NCI-H1417 treated with DMSO at 0.1 percent for 48 hours (cell line): ENCODE data around the gene UPF2.
"Not testable (repeated sequence)": the region's sequence is repeated elsewhere in the genome, so short reads cannot be mapped to it uniquely, and the experiment has no call there.

Experiments
- DNase-seq: peaks from one replicate; lab custom pipeline; 2025; lab: John Stamatoyannopoulos, UW

The UPF2 gene

DNA sequence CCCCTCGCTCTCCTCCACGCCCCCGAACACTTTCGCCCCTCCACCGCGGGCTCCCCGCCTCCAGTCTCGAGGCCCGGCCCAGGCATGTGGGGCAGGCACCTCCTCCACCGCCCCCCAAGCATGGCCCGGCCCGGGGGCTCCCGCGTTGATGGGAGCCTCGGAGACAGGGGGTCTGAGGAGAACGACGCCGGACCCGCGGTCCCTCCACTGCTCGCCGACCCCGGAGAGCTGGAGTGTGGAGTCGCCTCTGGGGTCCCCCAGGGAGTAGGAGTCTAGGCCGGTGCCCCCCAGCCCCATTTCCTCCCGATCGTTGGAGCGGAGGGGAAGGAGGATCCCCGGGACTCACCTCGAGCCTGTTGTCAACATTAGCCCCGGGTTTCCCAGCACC lies 206 bp downstream of the UPF2 start:
- DNase-seq: no peak

DNA sequence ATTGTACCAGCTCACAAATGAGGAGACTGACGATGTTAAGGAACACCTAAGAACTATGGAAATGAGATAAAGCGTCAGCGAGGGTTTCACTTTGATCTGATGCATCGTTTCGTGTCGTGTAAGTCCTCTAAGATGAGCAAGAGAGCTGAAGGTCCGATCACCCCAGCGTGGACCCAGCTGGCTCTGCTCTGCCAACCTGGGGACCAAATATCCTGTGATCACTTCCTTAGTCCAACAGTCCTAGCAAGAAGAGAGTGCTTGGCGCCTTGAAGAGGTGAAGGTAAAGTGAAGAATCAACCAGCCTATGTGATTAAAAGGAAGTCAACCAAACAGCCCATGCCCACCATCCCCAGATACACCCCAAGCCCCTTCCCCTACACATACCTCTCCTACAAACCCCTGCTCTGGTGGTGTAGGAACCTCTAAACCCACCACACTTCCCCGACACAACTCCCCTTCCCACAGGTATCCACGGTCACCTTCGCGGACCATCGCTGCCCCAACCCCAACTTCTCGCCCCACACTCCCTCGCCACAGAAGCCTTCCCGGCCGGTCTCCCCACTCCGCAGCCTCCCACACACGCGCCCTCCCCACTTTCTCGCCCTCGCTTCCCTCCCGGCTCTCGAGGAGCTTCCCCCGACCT lies 722 bp downstream of the UPF2 start:
- no peak for DNase-seq

- no peak for DNase-seq
Measured at GRCh38 chr10:12036073-12036655, 6.4 kb downstream of the UPF2 start.

DNA sequence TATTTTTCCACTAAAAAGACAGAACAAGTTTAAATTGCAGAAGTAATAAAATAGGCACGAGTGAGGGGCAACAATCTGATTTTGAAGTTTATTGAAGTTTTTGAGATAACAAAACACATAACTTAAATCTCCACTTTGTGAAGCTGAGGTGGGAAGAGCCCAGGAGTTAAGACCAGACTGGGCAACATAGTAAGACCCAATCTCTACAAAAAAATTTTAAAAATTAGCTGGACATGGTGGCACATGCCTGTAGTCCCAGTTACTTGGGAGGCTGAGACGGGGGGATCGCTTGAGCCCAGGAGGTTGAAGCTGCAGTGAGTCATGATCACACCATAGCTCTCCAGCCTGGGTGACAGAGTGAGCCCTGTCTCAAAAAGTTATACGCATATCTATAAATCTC lies 11.2 kb downstream of the UPF2 start:
- DNase-seq: no peak

- DNase-seq: no peak
Measured at GRCh38 chr10:12027539-12027938, 15.1 kb downstream of the UPF2 start.

- DNase-seq: no peak
Measured at GRCh38 chr10:12025591-12025990, 17.0 kb downstream of the UPF2 start.

DNA sequence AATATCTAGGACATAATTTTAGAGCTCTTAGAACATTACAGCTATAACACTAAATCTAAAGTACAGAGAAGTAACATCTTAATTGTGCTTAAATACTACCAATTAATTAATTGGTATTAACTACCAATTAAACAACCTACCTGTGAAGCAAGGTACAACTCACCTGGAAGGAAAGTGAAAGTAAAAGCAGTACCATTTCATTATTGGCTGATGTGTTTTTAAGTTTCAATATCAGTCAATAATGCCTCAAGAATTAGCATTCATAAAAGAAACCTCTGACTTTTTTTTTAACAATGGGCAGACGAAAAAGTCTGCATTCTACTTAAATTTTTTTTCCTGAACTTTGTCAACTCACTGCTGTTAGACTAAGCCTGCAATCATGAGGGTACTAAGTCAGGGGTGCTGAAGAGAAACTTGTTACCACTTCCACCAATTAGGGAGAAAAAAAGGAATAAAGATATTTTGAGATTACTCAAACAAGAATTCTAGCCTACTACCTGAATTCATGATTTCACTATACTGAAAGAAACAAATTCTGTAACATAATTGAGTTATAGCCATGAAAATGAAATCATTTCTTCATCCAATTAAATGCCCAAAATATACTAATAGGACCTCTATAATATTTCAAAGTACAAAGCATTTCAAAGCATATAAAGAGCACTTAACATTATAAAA lies 19.9 kb downstream of the UPF2 start:
- DNase-seq: no peak

GRCh38 chr10:12020574-12020973 lies 22.0 kb downstream of the UPF2 start:
- DNase-seq: no peak

GRCh38 chr10:12019283-12019971 lies 23.2 kb downstream of the UPF2 start:
- DNase-seq: no peak

- DNase-seq: no peak
Measured at GRCh38 chr10:12018438-12019282, 23.9 kb downstream of the UPF2 start.

GRCh38 chr10:12013926-12014325 lies 28.7 kb downstream of the UPF2 start:
- DNase-seq: no peak

- DNase-seq: not testable (repeated sequence)
Measured at GRCh38 chr10:12013391-12013790, 29.2 kb downstream of the UPF2 start.

- no peak for DNase-seq
Measured at GRCh38 chr10:12010353-12010752, 32.3 kb downstream of the UPF2 start.

DNA sequence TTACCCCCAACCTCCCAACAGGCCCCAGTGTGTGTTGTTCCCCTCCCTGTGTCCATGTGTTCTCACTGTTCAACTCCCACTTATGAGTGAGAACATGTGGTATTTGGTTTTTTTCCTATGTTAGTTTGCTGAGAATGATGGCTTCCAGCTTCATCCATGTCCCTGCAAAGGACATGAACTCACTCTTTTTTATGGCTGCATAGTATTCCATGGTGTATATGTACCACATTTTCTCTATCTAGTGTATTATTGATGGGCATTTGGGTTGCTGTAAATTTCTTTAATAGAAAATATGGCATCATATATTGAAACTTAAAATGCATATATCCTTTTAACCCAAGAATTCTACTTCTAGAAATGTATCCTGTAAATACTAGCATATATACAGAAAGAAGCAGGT lies 33.8 kb downstream of the UPF2 start:
- not testable (repeated sequence) for DNase-seq

DNA sequence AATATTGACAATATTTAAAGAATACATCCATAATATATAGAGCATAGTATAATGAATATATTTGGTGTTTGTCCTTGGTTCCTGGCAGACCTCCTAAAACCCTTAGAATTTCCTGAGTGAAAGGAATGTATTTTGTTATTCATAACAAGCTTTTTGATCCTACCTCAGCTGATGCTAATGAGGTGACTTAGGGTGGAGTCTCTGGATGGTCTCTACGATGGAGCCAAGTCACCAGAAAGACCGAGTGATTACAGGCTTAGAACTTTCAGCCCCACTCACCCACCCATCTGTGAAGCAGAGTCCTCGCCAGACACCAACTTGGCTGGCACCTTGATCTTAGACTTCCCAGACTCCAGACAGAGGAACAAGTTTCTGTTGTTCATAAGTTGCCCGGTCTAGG lies 35.9 kb downstream of the UPF2 start:
- DNase-seq: no peak

GRCh38 chr10:11993834-11994468 lies 48.7 kb downstream of the UPF2 start:
- no peak for DNase-seq

DNA sequence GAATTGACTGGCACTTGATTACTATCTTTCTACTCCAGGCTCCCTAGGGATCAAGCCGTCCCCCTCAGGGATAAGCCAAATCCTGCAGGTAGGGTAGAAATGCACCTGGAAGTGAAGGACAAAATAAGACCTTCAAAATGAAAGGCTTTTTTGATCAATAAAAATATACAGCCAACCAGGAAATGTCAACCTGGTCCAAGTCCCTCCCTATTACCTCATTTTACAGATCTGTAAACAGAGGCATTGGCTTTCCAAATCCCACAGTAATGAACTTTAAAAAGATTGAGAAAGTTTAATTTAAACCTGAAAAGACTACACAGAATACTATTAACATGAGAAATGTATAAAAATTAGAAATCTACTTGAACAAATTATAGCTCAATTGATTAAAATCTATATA lies 53.7 kb downstream of the UPF2 start:
- no peak for DNase-seq

DNA sequence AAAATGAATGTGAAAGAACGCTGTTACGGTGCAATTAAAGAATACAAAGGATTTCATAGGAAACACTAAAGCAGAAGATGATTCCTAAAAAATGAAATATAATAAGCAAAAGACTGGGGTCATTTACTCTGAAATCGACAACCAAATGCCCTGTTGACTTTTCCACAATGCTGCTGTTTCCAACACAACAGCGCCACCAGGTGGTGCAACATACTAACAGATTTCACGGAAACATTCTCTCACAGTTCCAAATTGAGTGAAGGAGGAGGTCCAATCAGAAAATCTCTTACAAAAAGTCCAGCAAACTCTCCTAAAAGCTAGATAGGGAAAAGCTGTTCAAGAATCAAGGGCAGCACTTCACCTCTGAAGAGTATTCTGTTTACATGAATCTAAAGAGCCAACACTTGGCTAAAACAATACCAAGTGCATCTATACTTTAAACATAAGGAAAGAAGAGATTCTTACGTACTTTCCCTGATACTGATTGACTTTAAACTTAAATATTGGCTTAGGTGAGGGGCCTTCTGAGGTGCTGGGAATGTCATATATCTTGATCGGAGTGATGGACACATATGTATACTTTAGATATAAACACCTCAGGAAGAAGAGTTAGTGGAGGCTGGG lies 55.9 kb downstream of the UPF2 start:
- DNase-seq: no peak

DNA sequence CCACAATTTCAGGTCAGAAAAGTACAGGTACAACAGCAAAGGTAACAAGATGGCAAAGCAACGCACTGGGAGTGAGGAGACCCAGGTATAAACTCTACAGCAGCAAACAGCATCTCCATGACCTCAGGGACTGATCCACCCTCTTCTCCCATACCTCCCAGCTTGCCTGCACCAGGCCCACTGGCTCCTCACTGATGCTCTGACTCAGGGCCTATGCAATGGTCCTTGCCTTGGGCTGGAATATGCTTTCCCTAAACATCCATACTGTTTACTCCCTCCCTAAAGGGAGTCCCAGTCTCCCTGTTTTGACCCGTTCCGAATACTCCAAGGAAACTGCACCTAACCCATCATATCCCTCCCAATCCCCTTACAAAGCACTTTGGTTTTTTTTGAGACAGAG lies 60.4 kb downstream of the UPF2 start:
- no peak for DNase-seq

DNA sequence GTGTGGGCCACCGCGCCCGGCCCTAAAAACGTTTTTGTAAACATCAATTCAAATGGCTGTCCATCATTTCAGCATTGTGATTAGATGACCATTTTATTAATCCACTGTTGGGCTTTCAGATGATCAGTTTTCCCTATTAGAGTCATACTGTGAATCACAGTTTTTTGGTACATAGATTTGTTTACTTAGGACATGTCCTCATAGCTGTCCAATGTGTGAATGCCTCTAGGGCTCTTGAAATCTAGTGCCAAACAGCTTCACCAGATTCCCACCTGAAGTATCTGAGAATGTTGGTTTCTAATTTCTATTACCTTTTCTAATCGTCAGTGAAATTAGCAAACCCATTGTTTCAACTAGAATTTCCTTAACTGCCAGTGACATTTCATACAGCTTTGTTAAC lies 66.8 kb downstream of the UPF2 start:
- no peak for DNase-seq

- DNase-seq: not testable (repeated sequence)
Measured at GRCh38 chr10:11972523-11972922, 70.1 kb downstream of the UPF2 start.
